GM03348 (cell line): Measurements from ENCODE around the gene FGR.
"Not testable (repeated sequence)": the region's sequence is repeated elsewhere in the genome, so short reads cannot be mapped to it uniquely, and the experiment has no call there.

ENCODE experiments used
- DNase-seq: peaks from one replicate; pipeline ENCODE4 v3.0.0; 2012; ENCODE audit warnings: low spot score

Gene FGR

GRCh38 chr1:27634985-27635367 is at the start of gene FGR:
Gene FGR, minus strand, starts transcription at chr1:27635185. Its CDS starts 11,269 bp downstream, at chr1:27623916.
- DNase-seq = no peak

- DNase-seq = no peak
Observed at GRCh38 chr1:27684176-27684575, 49.2 kb upstream of the FGR start.

GRCh38 chr1:27682351-27682944 is 47.5 kb upstream of the FGR start:
- DNase-seq = no peak

GRCh38 chr1:27681580-27681979 is 46.6 kb upstream of the FGR start:
- DNase-seq = not testable (repeated sequence)

- not testable (repeated sequence) for DNase-seq
Observed at GRCh38 chr1:27680225-27680791, 45.3 kb upstream of the FGR start.

GRCh38 chr1:27678747-27679146 is 43.8 kb upstream of the FGR start:
- DNase-seq = no peak

GRCh38 chr1:27676410-27676809 is 41.4 kb upstream of the FGR start:
- DNase-seq = no peak

- peak; percentile 52 for DNase-seq
Observed at GRCh38 chr1:27672750-27673112, 37.7 kb upstream of the FGR start.

- DNase-seq = peak; percentile 96
Observed at GRCh38 chr1:27671964-27672749, 37.2 kb upstream of the FGR start, which contains the start of gene IFI6. Gene IFI6, minus strand, starts transcription at chr1:27672192. Its CDS starts 2,878 bp downstream, at chr1:27669314.

- DNase-seq = no peak
Observed at GRCh38 chr1:27669876-27670275, 34.9 kb upstream of the FGR start.

GRCh38 chr1:27668808-27669723 is 34.1 kb upstream of the FGR start:
- DNase-seq = peak; percentile 82

- no peak for DNase-seq
Observed at GRCh38 chr1:27668121-27668807, 33.3 kb upstream of the FGR start.

GRCh38 chr1:27666791-27667254 is 31.8 kb upstream of the FGR start:
- no peak for DNase-seq

GRCh38 chr1:27666294-27666693 is 31.3 kb upstream of the FGR start:
- DNase-seq = no peak

GRCh38 chr1:27665016-27665651 is 30.1 kb upstream of the FGR start:
- DNase-seq = no peak

GRCh38 chr1:27664291-27664690 is 29.3 kb upstream of the FGR start:
- no peak for DNase-seq

- DNase-seq = peak; percentile 84
Observed at GRCh38 chr1:27662707-27663393, 27.9 kb upstream of the FGR start.

GRCh38 chr1:27662261-27662660 is 27.3 kb upstream of the FGR start:
- no peak for DNase-seq

GRCh38 chr1:27661412-27662075 is 26.6 kb upstream of the FGR start:
- DNase-seq = no peak

GRCh38 chr1:27660300-27660835 is 25.4 kb upstream of the FGR start:
- DNase-seq = no peak
